ENCODE measurements around the gene ATPAF1.

ATPAF1 gene

DNA sequence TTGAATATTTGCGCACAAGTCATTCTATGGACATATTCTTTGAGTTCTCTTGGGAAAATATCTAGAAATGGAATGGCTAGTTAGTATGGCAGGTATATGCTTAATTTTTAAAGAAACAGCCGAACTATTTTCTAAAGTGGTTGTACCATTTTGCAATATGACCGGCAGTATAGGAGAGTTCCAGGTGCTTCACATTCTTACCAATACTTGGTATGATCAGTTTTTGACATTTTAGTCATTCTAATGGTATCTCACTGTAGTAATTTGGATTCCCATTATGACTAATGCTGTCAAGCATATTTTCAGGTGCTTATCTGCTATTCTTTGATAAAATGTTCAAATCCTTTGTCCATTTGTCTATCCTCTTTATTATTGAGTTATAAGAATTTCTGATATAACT is 20.6 kb downstream of the ATPAF1 start:
- Mint-ChIP-seq H3K36me3 (ENCODE audit: low read depth) (peaks cover 57% of the 10 kb centered on the region), H3K4me1 (peaks cover 6% of the 10 kb centered on the region), H3K27ac (no peak overlapping the region), H3K4me3 (no peak overlapping the region), H3K9me3 (peaks cover 23% of the 10 kb centered on the region), H3K27me3 (ENCODE audit: low read depth) (no peaks in the 10 kb centered on the region)
- TF ChIP-seq, protein P1, sequence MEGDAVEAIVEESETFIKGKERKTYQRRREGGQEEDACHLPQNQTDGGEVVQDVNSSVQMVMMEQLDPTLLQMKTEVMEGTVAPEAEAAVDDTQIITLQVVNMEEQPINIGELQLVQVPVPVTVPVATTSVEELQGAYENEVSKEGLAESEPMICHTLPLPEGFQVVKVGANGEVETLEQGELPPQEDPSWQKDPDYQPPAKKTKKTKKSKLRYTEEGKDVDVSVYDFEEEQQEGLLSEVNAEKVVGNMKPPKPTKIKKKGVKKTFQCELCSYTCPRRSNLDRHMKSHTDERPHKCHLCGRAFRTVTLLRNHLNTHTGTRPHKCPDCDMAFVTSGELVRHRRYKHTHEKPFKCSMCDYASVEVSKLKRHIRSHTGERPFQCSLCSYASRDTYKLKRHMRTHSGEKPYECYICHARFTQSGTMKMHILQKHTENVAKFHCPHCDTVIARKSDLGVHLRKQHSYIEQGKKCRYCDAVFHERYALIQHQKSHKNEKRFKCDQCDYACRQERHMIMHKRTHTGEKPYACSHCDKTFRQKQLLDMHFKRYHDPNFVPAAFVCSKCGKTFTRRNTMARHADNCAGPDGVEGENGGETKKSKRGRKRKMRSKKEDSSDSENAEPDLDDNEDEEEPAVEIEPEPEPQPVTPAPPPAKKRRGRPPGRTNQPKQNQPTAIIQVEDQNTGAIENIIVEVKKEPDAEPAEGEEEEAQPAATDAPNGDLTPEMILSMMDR (IDR thresholded peaks at IDR 0.05; ENCODE audit: unreplicated experiment in 3 of 3) = no peak

DNA sequence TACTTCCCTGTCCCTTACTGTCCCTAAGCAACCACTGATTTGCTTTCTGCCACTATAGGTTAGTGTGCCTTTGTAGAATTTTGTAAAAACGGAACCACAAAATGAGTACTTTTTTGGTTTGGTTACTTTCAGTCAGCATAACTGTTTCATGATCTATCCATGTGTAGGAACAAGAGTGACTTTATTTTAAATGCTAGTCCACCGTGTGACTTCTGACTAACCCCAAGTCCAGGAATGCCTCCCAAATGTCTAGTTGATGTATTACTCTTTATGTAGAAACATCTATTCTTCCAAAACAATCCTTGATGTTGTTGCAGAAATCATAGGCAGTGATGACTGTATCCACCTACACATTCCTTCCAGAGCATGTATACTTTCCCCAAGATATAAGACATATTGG is 21.3 kb downstream of the ATPAF1 start:
- Mint-ChIP-seq H3K9me3 (peaks cover 21% of the 10 kb centered on the region), H3K4me1 (peaks cover 6% of the 10 kb centered on the region), H3K27ac (no peak overlapping the region), H3K36me3 (ENCODE audit: low read depth) (peaks cover 55% of the 10 kb centered on the region), H3K4me3 (no peak overlapping the region), H3K27me3 (ENCODE audit: low read depth) (no peaks in the 10 kb centered on the region)
- TF ChIP-seq, protein P1 (IDR thresholded peaks at IDR 0.05; ENCODE audit: unreplicated experiment in 3 of 3) = no peak

DNA sequence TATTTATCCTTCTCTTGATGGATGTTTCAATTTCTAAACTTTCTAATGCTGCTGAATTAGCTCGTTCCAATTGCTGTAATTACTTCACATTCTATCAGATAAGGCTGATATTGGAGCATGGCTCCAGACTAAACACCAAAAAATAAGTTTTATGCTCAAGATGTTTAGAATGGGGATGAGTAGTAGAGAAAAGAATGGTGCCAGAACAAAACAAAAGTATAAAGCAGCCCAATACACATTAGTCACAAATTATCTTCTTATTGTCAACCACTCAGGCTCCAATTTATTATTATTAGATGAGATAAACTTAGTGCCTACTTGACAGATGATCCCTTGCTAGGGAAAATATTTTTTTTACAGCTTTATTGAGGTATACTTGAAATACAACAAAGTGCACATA is 21.8 kb downstream of the ATPAF1 start:
- no peak overlapping the region for H3K4me3 Mint-ChIP-seq
- peaks cover 21% of the 10 kb centered on the region for H3K9me3 Mint-ChIP-seq
- H3K4me1 Mint-ChIP-seq = peaks cover 6% of the 10 kb centered on the region
- H3K27ac Mint-ChIP-seq = no peak overlapping the region
- TF ChIP-seq, protein P1 (IDR thresholded peaks at IDR 0.05; ENCODE audit: unreplicated experiment in 3 of 3) = no peak
- H3K36me3 Mint-ChIP-seq (ENCODE audit: low read depth) = peaks cover 58% of the 10 kb centered on the region
- no peaks in the 10 kb centered on the region for H3K27me3 Mint-ChIP-seq (ENCODE audit: low read depth)

DNA sequence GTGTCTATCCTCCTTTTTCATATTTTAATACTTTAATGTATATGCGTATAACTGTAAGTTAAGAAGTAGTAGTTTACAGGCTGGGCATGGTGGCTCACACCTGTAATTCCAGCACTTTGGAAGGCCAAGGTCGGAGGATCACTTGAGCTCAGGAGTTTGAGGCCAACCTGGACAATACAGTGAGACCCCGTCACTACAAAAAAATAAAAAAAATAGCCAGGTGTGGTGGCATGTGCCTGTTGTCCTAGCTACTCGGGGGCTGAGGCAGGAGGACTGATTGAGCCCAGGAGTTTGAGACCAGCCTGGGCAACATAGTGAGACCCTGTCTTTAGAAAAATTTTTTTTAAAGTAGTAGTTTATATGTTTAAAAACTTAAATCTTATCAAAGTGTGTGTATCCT is 22.3 kb downstream of the ATPAF1 start:
- Mint-ChIP-seq H3K27me3 (ENCODE audit: low read depth) (no peaks in the 10 kb centered on the region), H3K27ac (no peak overlapping the region), H3K36me3 (ENCODE audit: low read depth) (peaks cover 56% of the 10 kb centered on the region), H3K4me3 (no peak overlapping the region), H3K9me3 (peaks cover 21% of the 10 kb centered on the region), H3K4me1 (peaks cover 6% of the 10 kb centered on the region)
- TF ChIP-seq, protein P1 (IDR thresholded peaks at IDR 0.05; ENCODE audit: unreplicated experiment in 3 of 3) = no peak

DNA sequence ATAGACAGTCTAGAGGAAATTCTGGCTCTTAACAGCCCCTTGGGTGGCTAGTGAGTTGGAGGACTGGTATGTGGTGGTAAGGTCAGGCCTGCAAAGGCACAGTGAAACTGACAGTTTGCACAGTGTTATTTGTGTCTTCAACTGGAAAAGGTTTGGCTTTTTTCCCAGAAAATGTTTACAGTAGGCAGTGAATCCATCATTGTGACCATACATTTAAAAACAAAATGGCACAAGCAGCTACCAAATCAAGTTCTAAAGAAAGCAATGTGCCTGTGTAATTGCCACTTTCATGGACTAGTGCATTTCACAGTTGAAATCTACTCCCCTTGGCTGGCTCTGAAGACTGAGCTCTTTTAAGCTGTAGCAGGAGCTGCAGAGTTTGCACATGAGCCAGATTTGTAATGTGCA is 24.8 kb downstream of the ATPAF1 start:
- peaks cover 46% of the 10 kb centered on the region for H3K36me3 Mint-ChIP-seq (ENCODE audit: low read depth)
- TF ChIP-seq, protein P1 (IDR thresholded peaks at IDR 0.05; ENCODE audit: unreplicated experiment in 3 of 3) = no peak
- peak overlapping the region; percentile 69 to 85 (median 78) for H3K27ac Mint-ChIP-seq
- no peaks in the 10 kb centered on the region for H3K27me3 Mint-ChIP-seq (ENCODE audit: low read depth)
- no peak overlapping the region for H3K4me3 Mint-ChIP-seq
- H3K4me1 Mint-ChIP-seq = peaks cover 15% of the 10 kb centered on the region
- peaks cover 5% of the 10 kb centered on the region for H3K9me3 Mint-ChIP-seq

DNA sequence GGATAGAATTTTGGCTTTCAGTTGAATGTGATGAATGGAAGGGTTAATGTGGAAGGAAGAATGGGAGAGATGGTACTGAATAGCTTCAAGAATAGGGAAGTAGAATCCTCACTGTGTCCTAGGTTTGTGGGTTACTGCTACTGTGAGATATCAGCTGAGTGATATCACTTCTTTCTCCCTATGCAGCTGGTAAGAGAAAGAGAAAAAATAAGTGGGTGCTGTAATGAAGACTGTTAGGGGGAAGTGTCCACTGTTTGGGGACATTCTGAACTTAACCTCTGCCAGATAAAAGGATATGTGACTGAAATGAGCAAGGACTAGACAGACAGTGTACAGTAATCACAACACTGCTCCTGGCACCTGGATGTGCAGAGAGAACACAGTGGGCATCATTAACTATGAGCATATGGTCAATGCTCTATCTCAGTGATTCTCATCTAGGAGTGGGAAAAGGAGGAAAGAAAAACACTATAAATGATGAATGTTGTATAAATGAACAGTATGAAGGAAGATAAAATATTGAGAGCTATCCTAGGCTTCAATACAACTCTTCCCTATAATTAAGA is 26.0 kb downstream of the ATPAF1 start:
- Mint-ChIP-seq H3K27ac (peak overlapping the region in 2 of 3 experiments; percentile 38 to 69), H3K27me3 (ENCODE audit: low read depth) (no peaks in the 10 kb centered on the region), H3K4me3 (no peak overlapping the region), H3K4me1 (peaks cover 15% of the 10 kb centered on the region), H3K36me3 (ENCODE audit: low read depth) (peaks cover 39% of the 10 kb centered on the region), H3K9me3 (peaks cover 2% of the 10 kb centered on the region)
- TF ChIP-seq, protein P1 (IDR thresholded peaks at IDR 0.05; ENCODE audit: unreplicated experiment in 3 of 3) = no peak
